SK-N-SH treated with all-trans-retinoic acid at 6 μM for 48 hours (cell line): ENCODE results near the gene NPAS3.

Source experiments
- ATAC-seq: fragments of 200-7000 bp; cut with Tn5 transposase; 3 replicates; pipeline ENCODE4 v1.9.1; 2020; ENCODE audit warnings: mild to moderate bottlenecking, moderate library complexity
- ARNTL ChIP-seq: fragments of 450-650 bp; formaldehyde crosslinking; IDR thresholded peaks from 2 replicates; pipeline ENCODE4 v1.5.0; 2020; ENCODE audit warnings: low read depth, mild to moderate bottlenecking, moderate library complexity, borderline replicate concordance
- BACH2 ChIP-seq: fragments of 250-450 bp; sonication (Bioruptor Pico); IDR thresholded peaks from 2 replicates; pipeline ENCODE4 v1.9.0; 2021; ENCODE audit warnings: mild to moderate bottlenecking, borderline replicate concordance
- CSDC2 ChIP-seq: fragments of 250-450 bp; sonication (Bioruptor Pico); IDR thresholded peaks from 2 replicates; pipeline ENCODE4 v1.5.0; 2020; ENCODE audit warnings: mild to moderate bottlenecking, moderate library complexity
- ESRRG ChIP-seq: fragments of 250-450 bp; sonication (Bioruptor Pico); IDR thresholded peaks from 2 replicates; pipeline ENCODE4 v1.6.1; 2021; ENCODE audit warnings: mild to moderate bottlenecking
- GLIS3 ChIP-seq: fragments of 250-450 bp; sonication (Bioruptor Pico); IDR thresholded peaks from 2 replicates; pipeline ENCODE4 v1.5.0; 2020; ENCODE audit warnings: mild to moderate bottlenecking, moderate library complexity
- ISL1 ChIP-seq: fragments of 250-450 bp; sonication (Bioruptor Pico); IDR thresholded peaks from 2 replicates; pipeline ENCODE4 v2.1.2; 2022; ENCODE audit warnings: mild to moderate bottlenecking, moderate library complexity
- OSR1 ChIP-seq: fragments of 250-450 bp; sonication (Bioruptor Pico); IDR thresholded peaks from 2 replicates; pipeline ENCODE4 v1.8.0; 2022; ENCODE audit warnings: moderate library complexity, mild to moderate bottlenecking, inconsistent platforms
- PPARA ChIP-seq: fragments of 250-450 bp; sonication (Bioruptor Pico); IDR thresholded peaks from 2 replicates; pipeline ENCODE4 v1.5.0; 2020; ENCODE audit warnings: mild to moderate bottlenecking, borderline replicate concordance
- RARB ChIP-seq: fragments of 250-450 bp; sonication (Bioruptor Pico); IDR thresholded peaks from 2 replicates; pipeline ENCODE4 v1.8.0; 2021; ENCODE audit warnings: mild to moderate bottlenecking, moderate library complexity
- SNAI2 ChIP-seq: fragments of 250-450 bp; sonication (Bioruptor Pico); IDR thresholded peaks from 2 replicates; pipeline ENCODE4 v1.5.0; 2020; ENCODE audit warnings: mild to moderate bottlenecking, moderate library complexity
- TCF4 ChIP-seq: fragments of 250-450 bp; sonication (Bioruptor Pico); IDR thresholded peaks from 2 replicates; pipeline ENCODE4 v1.8.0; 2021; ENCODE audit warnings: mild to moderate bottlenecking, moderate library complexity, borderline replicate concordance
- TOX ChIP-seq: fragments of 250-450 bp; sonication (Bioruptor Pico); IDR thresholded peaks from 2 replicates; pipeline ENCODE4 v1.8.0; 2021; ENCODE audit warnings: mild to moderate bottlenecking, moderate library complexity, borderline replicate concordance
- ZC3H10 ChIP-seq: fragments of 250-450 bp; sonication (Bioruptor Pico); IDR thresholded peaks from 2 replicates; pipeline ENCODE4 v1.5.1; 2021; ENCODE audit warnings: mild to moderate bottlenecking, moderate library complexity
- ZFP3 ChIP-seq: fragments of 250-450 bp; sonication (Bioruptor Pico); IDR thresholded peaks from 2 replicates; pipeline ENCODE4 v1.5.0; 2020; ENCODE audit warnings: mild to moderate bottlenecking, moderate library complexity
- ZFP30 ChIP-seq: fragments of 450-650 bp; formaldehyde crosslinking; IDR thresholded peaks from 2 replicates; pipeline ENCODE4 v1.5.0; 2022; ENCODE audit warnings: mild to moderate bottlenecking, moderate library complexity
- ZNF565 ChIP-seq: fragments of 450-650 bp; formaldehyde crosslinking; conservative IDR thresholded peaks from 2 replicates; pipeline ENCODE4 v1.5.0; 2020; ENCODE audit warnings: low read depth, mild to moderate bottlenecking, moderate library complexity
- ZNF8 ChIP-seq: fragments of 450-650 bp; formaldehyde crosslinking; IDR thresholded peaks from 2 replicates; pipeline ENCODE4 v1.5.0; 2020; ENCODE audit warnings: mild to moderate bottlenecking, moderate library complexity
- TF ChIP-seq, protein P1 (sequence below): fragments of 250-450 bp; sonication (Bioruptor Pico); IDR thresholded peaks from 2 replicates; pipeline ENCODE4 v1.8.0; 2020; ENCODE audit warnings: mild to moderate bottlenecking, moderate library complexity, borderline replicate concordance
- TF ChIP-seq, protein P2 (sequence below): fragments of 250-450 bp; sonication (Bioruptor Pico); IDR thresholded peaks from 2 replicates; pipeline ENCODE4 v1.5.1; 2021; ENCODE audit warnings: mild to moderate bottlenecking, moderate library complexity
- TF ChIP-seq, protein P3 (sequence below): fragments of 250-450 bp; sonication (Bioruptor Pico); IDR thresholded peaks from 2 replicates; pipeline ENCODE4 v1.5.1; 2020; ENCODE audit warnings: low read depth, mild to moderate bottlenecking, moderate library complexity
- TF ChIP-seq, protein P4 (sequence below): fragments of 250-450 bp; sonication (Bioruptor Pico); IDR thresholded peaks from 2 replicates; pipeline ENCODE4 v1.8.0; 2021; ENCODE audit warnings: low read depth, mild to moderate bottlenecking, moderate library complexity, borderline replicate concordance
- TF ChIP-seq, protein P5 (sequence below): fragments of 250-450 bp; sonication (Bioruptor Pico); IDR thresholded peaks from 2 replicates; pipeline ENCODE4 v1.5.0; 2020; ENCODE audit warnings: mild to moderate bottlenecking, moderate library complexity

Gene NPAS3

DNA sequence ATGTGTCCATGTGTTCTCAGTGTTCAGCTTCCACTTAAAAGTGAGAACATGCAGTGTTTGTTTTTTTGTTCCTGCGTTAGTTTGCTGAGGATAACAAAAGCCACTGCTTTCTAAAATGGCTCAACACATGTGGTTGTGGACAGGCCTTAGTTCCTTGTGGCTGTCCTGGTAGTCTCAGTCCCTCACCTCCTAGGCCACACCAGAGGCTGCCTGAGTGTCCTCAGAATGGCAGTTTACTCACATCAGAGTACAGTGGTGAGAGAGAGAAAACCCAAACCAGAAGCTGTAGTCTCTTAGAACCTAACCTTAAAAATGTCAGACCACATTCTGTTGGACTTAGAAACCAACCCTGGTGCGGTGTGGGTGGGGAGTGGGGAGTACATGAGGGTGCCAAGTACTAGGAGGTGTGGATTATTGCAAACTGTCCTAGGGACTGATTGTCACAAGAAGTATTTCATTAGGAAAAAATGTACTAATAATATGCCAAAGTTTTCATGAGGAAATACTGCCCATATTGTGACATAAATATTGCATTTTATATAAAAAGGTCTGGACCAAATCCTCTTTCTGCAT is 30.4 kb downstream of the NPAS3 start:
- TF ChIP-seq ESRRG (CRISPR knock-in tag) (no peak), ZFP3 (no peak), ZNF8 (CRISPR knock-in tag) (no peak), ZNF565 (CRISPR knock-in tag) (no peak), OSR1 (CRISPR knock-in tag) (no peak), ISL1 (CRISPR knock-in tag) (no peak)
- TF ChIP-seq, protein P1, sequence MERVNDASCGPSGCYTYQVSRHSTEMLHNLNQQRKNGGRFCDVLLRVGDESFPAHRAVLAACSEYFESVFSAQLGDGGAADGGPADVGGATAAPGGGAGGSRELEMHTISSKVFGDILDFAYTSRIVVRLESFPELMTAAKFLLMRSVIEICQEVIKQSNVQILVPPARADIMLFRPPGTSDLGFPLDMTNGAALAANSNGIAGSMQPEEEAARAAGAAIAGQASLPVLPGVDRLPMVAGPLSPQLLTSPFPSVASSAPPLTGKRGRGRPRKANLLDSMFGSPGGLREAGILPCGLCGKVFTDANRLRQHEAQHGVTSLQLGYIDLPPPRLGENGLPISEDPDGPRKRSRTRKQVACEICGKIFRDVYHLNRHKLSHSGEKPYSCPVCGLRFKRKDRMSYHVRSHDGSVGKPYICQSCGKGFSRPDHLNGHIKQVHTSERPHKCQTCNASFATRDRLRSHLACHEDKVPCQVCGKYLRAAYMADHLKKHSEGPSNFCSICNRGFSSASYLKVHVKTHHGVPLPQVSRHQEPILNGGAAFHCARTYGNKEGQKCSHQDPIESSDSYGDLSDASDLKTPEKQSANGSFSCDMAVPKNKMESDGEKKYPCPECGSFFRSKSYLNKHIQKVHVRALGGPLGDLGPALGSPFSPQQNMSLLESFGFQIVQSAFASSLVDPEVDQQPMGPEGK (CRISPR knock-in tag), result no peak

DNA sequence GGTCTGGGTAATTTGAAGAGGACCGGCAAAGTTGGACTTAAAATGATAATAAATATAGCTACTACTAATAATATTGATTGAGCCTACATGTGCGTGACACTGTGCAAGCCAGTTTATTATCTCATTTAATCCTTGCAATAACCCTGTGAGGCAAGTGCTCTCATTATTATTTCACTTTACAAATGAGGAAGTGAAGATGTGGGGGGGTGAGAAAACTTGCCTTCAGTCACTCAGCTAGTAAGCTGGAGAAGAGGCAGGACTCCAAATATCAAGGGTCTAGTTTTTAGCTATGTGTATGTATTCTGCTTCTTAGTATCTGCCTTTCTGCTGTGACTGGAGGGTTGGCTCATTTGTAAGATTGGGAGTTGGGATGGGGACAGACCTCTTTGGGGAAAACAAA is 39.2 kb downstream of the NPAS3 start:
- ATAC-seq, result no peak
- TF ChIP-seq ZFP30, result no peak
- TF ChIP-seq, protein P2, sequence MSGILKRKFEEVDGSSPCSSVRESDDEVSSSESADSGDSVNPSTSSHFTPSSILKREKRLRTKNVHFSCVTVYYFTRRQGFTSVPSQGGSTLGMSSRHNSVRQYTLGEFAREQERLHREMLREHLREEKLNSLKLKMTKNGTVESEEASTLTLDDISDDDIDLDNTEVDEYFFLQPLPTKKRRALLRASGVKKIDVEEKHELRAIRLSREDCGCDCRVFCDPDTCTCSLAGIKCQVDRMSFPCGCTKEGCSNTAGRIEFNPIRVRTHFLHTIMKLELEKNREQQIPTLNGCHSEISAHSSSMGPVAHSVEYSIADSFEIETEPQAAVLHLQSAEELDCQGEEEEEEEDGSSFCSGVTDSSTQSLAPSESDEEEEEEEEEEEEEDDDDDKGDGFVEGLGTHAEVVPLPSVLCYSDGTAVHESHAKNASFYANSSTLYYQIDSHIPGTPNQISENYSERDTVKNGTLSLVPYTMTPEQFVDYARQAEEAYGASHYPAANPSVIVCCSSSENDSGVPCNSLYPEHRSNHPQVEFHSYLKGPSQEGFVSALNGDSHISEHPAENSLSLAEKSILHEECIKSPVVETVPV (CRISPR knock-in tag), result no peak
- TF ChIP-seq ZNF565 (CRISPR knock-in tag), result no peak
- no peak for TF ChIP-seq ARNTL (CRISPR knock-in tag)
- TF ChIP-seq ISL1 (CRISPR knock-in tag), result no peak
- TF ChIP-seq, protein P3, sequence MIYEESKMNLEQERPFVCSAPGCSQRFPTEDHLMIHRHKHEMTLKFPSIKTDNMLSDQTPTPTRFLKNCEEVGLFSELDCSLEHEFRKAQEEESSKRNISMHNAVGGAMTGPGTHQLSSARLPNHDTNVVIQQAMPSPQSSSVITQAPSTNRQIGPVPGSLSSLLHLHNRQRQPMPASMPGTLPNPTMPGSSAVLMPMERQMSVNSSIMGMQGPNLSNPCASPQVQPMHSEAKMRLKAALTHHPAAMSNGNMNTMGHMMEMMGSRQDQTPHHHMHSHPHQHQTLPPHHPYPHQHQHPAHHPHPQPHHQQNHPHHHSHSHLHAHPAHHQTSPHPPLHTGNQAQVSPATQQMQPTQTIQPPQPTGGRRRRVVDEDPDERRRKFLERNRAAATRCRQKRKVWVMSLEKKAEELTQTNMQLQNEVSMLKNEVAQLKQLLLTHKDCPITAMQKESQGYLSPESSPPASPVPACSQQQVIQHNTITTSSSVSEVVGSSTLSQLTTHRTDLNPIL (CRISPR knock-in tag), result no peak
- TF ChIP-seq PPARA (CRISPR knock-in tag), result no peak
- TF ChIP-seq ESRRG (CRISPR knock-in tag), result no peak
- TF ChIP-seq TCF4 (CRISPR knock-in tag), result no peak

More for the DNA sequence above, 30.4 kb downstream of the NPAS3 start:
- no peak for ATAC-seq

DNA sequence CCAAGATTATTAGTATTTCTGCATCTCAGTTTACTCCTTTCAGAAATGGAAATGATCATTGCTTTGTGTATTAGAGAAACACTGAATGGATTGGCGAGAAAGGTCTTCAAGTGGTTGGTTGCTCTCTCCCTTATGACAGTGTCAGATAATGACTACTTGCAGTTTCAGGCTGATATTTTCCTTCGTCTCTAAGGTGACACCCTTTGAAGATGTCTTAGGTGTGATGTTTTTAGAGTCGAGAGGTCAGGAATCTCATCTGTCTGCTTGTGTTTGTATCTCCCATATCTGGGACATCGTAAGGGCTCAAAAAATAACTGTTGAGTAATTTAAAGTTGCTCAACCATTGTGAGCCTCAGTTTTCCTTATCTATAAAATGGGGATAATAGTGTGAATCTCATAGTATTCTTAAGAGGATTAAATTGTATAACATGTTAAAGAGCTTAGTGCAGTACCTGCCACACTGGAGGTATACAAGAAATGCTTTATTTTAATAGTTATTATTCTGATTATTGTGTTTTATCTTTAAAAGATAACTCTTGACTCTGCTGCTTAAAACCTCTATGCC is 40.1 kb downstream of the NPAS3 start:
- no peak for ATAC-seq
- TF ChIP-seq GLIS3 (CRISPR knock-in tag), result no peak
- no peak for TF ChIP-seq ESRRG (CRISPR knock-in tag)
- TF ChIP-seq OSR1 (CRISPR knock-in tag), result no peak
- no peak for TF ChIP-seq ZNF565 (CRISPR knock-in tag)
- TF ChIP-seq, protein P3 (CRISPR knock-in tag), result no peak
- TF ChIP-seq ISL1 (CRISPR knock-in tag), result no peak
- no peak for TF ChIP-seq TCF4 (CRISPR knock-in tag)
- no peak for TF ChIP-seq CSDC2 (CRISPR knock-in tag)
- TF ChIP-seq, protein P1 (CRISPR knock-in tag), result no peak
- TF ChIP-seq TOX (CRISPR knock-in tag), result no peak
- TF ChIP-seq ARNTL (CRISPR knock-in tag), result no peak
- TF ChIP-seq, protein P2 (CRISPR knock-in tag), result no peak
- TF ChIP-seq, protein P4, sequence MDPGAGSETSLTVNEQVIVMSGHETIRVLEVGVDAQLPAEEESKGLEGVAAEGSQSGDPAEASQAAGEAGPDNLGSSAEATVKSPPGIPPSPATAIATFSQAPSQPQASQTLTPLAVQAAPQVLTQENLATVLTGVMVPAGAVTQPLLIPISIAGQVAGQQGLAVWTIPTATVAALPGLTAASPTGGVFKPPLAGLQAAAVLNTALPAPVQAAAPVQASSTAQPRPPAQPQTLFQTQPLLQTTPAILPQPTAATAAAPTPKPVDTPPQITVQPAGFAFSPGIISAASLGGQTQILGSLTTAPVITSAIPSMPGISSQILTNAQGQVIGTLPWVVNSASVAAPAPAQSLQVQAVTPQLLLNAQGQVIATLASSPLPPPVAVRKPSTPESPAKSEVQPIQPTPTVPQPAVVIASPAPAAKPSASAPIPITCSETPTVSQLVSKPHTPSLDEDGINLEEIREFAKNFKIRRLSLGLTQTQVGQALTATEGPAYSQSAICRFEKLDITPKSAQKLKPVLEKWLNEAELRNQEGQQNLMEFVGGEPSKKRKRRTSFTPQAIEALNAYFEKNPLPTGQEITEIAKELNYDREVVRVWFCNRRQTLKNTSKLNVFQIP (CRISPR knock-in tag), result no peak
- TF ChIP-seq PPARA (CRISPR knock-in tag), result no peak
- TF ChIP-seq RARB (CRISPR knock-in tag), result no peak
- no peak for TF ChIP-seq SNAI2 (CRISPR knock-in tag)
- TF ChIP-seq BACH2 (CRISPR knock-in tag), result no peak
- TF ChIP-seq ZFP3, result no peak
- TF ChIP-seq ZC3H10 (CRISPR knock-in tag), result no peak
- TF ChIP-seq, protein P5, sequence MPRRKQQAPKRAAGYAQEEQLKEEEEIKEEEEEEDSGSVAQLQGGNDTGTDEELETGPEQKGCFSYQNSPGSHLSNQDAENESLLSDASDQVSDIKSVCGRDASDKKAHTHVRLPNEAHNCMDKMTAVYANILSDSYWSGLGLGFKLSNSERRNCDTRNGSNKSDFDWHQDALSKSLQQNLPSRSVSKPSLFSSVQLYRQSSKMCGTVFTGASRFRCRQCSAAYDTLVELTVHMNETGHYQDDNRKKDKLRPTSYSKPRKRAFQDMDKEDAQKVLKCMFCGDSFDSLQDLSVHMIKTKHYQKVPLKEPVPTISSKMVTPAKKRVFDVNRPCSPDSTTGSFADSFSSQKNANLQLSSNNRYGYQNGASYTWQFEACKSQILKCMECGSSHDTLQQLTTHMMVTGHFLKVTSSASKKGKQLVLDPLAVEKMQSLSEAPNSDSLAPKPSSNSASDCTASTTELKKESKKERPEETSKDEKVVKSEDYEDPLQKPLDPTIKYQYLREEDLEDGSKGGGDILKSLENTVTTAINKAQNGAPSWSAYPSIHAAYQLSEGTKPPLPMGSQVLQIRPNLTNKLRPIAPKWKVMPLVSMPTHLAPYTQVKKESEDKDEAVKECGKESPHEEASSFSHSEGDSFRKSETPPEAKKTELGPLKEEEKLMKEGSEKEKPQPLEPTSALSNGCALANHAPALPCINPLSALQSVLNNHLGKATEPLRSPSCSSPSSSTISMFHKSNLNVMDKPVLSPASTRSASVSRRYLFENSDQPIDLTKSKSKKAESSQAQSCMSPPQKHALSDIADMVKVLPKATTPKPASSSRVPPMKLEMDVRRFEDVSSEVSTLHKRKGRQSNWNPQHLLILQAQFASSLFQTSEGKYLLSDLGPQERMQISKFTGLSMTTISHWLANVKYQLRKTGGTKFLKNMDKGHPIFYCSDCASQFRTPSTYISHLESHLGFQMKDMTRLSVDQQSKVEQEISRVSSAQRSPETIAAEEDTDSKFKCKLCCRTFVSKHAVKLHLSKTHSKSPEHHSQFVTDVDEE (CRISPR knock-in tag), result no peak
